Gastrocnemius medialis (tissue), 4 donors: ENCODE measurements around the gene LAMA1.

Experiments
- CTCF ChIP-seq, 5 experiments: fragments of 450-650 bp in 3 of 5; fragments of 200-600 bp in 2 of 5; sonication (generic) in 2 of 5; IDR thresholded peaks in 4 of 5; conservative IDR thresholded peaks in 1 of 5; 1 replicate in 4 of 5; 2 replicates in 1 of 5; pipeline ENCODE4 v1.5.1; 2016 to 2019; ENCODE audit warnings: antibody characterized with exemption in 5 of 5, mild to moderate bottlenecking in 3 of 5, moderate library complexity in 3 of 5
- POLR2A ChIP-seq, 2 donors: fragments of 450-650 bp; IDR thresholded peaks; one replicate each; pipeline ENCODE4 v1.6.1; 2017; ENCODE audit warnings: antibody characterized with exemption in 2 of 2, mild to moderate bottlenecking in 2 of 2, moderate library complexity in 2 of 2

DNA sequence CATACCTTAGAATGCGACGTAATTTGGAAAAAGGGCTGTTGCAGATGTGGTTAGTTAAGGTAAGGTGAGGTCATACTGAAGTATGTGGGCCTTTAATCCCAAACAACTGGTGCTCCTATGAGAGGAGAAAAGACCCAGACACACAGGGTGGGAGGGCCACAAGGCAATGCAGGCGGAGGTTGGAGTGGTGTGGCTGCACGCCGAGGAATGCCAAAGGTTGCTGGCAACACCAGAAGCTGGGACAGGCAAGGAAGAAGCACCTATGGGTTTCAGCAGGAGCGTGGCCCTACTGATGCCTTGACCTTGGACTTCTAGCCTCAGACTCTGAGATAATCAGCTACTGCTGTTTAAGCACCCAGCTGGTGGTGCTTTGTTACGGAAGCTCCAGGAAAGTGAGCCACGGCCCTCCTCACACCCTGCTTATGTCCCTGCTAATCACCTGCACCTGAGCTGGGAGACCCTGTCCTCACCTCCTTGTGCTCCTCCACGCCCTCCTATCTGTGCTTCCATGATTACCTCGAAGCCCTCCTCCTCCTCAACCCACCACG lies 48.3 kb upstream of the LAMA1 start:
- no peak for TF ChIP-seq CTCF (IDR thresholded peaks at IDR 0.05 in 4 of 5, conservative IDR thresholded peaks at IDR 0.05 in 1 of 5)
- TF ChIP-seq POLR2A (IDR thresholded peaks at IDR 0.05): no peak
